NCI-H2107 treated with DMSO at 0.1 percent for 48 hours (cell line): ENCODE data around the gene MRTFA.
"Not testable (repeated sequence)": the region's sequence is repeated elsewhere in the genome, so short reads cannot be mapped to it uniquely, and the experiment has no call there.

Experiments
- DNase-seq: peaks from one replicate; lab custom pipeline; 2025; ENCODE audit not compliant: unreplicated experiment; lab: John Stamatoyannopoulos, UW

The MRTFA gene

DNA sequence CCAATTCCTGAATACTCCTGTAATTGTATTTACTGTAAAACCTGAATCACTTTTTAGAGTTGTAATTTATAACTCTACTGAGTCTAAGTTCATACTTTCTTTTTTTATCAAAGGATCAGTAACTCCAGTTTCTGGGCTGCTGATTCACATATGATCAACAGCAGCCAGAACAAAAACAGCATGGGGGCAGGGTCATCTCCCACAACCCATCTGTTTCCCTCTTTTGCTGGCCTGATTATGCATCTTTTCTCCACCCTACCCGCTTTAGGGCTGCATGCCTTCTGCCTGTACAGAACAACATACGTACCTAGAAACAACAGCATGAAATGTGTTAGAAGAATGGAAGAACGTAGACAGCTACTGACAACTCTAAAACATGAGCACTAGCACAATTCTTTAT is 76.0 kb downstream of the MRTFA start:
- DNase-seq: no peak

DNA sequence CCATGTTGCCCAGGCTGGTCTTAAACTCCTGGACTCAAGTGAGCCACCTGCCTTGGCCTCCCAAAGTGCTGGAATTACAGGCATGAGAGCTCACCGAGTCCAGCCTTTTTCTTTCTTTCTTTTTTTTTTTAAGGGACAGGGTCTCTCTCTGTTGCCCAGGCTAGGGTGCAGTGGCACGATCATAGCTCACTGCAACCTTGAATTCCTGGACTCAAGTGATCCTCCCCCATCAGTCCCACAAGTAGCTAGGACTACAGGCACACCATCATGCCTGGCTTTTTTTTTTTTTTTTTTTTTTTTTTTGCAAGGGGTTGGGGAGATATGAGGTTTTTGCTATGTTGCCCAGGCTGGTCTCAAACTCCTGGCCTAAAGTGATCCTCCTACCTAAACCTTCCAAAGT is 78.5 kb downstream of the MRTFA start:
- DNase-seq: no peak

DNA sequence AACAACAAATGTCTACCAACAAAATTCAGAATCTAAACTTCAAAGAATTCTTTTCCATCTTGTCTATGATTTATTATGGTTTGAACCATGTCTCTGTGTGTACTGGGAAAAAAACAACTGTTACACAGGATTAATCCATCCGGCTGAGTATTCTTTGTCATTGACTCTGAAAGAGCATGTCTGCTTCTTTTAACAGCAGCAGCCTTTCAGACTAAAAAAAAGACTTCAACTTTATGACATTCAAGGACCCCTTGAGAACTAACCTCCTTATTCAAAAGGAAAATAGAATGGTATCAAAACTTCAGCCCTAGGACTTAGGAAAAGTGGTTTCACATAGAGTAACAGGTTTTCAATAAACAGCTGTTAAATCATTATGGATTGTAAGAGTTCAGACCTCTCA is 79.9 kb downstream of the MRTFA start:
- DNase-seq: no peak

DNA sequence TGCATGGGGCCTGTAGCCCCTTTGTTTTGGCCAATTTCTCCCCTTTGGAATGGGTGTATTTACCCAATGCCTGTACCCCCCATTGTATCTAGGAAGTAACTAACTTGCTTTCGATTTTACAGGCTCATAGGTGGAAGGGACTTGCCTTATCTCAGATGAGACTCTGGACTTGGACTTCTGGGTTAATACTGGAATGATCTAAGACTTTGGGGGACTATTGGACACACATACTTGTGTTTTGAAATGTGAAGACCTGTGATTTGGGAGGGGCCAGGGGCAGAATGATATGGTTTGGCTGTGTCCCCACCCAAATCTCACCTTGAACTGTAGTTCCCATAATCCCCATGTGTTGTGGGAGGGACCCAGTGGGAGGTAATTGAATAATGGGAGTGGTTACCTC is 82.5 kb downstream of the MRTFA start:
- DNase-seq: not testable (repeated sequence)

DNA sequence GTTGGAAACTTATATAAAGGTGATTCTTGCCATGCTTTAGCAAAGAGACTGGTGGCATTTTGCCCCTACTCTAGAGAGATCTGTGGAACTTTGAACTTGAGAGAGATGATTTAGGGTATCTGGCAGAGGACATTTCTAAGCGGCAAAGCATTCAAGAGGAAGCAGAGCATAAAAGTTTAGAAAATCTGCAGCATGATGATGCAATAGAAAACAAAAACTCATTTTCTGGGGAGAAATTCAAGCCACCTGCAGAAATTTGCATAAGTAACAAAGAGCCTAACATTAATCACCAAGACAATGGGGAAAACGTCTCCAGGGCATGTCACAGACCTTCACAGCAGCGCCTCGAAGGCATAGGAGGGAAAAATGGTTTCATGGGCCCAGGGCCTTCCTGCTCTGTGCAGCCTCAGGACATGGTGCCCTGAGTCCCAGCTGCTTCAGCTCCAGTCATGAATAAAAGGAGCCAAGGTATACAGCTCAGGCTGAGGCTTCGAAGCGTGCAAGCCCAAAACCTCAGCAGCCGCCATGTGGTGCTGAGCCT is 83.4 kb downstream of the MRTFA start:
- DNase-seq: no peak

DNA sequence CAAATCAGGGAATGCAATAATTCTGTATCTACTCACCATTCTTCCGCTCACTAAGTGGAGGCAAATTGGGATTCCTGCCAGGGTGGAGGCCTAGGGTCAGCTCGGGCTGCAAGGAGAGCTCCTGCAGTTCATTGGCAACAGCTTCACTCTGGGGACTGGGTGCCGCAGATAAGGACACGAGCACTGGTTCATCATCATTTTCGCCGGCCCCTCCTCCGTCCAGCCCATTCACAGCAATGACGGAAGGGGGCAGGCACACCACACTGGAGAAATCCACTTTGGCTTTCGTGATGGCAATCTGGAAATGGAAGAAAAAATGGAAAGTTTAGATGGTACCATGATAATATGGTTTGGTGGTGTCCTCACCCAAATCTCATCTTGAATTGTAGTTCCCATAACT is 84.4 kb downstream of the MRTFA start:
- no peak for DNase-seq

DNA sequence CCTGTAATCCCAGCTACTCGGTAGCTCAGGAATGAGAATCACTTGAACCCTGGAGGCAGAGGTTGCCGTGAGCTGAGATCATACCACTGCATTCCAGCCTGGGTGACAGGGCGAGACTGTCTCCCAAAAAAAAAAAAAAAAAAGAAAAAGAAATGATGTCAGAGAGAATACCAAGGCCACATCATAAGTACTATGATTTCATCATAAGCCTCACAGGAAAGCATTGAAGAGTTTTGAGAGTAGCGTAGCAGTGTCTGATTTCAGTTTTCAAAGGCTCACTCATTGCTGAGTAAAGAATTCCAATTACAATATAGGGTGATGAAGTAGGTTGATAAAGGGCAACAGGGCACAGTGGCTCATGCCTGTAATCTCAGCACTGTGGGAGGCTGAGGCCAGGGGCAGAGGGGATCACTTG is 88.8 kb downstream of the MRTFA start:
- DNase-seq: no peak

DNA sequence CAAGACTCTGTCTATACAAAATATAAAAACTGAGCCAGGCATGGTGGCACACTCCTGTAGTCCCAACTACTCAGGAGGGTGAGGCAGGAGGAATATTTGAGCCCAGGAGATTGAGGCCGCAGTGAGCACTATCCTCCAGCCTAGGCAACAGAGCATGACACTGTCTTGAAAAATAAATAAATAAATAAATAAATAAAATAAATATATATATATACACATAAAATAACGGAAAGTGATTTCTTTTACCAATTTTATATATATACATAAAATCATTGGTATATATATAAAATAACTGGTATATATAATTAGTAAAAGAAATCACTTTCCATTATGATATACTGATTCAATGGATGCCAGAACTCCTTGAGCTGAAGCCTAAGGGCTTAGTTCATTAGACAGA is 91.8 kb downstream of the MRTFA start:
- DNase-seq: no peak

DNA sequence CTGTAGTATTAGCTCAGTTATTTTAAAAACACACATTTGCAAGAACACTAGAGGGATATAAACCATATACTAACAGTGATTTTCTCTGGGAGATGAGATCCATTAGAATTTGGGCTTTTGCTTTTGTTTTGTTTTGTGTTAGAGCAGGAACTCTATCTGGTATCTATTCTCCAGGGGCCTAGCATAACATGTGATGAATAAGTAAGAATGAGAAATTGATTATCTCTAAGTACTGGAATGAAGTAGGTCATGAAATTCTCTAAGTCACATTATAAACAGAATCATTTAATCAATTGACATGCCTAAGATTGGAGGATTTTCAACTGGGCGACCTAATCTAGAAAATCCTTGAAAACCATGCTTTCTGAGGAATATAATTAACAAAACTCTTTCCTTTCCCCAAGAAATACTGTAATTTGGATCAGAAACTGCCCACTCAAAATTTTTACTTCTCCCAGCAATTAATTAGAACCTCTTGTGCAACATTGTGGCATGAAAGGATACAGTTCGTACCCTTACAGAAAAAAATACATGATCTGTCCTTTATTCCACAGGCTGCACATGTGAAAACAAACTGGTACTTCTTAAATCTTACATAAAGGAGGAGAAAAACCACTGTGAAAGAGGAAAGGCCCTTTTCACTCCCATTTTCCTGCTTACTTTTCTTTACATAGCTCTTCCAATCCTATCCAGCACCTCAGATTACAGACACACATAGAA is 93.5 kb downstream of the MRTFA start:
- DNase-seq: no peak

DNA sequence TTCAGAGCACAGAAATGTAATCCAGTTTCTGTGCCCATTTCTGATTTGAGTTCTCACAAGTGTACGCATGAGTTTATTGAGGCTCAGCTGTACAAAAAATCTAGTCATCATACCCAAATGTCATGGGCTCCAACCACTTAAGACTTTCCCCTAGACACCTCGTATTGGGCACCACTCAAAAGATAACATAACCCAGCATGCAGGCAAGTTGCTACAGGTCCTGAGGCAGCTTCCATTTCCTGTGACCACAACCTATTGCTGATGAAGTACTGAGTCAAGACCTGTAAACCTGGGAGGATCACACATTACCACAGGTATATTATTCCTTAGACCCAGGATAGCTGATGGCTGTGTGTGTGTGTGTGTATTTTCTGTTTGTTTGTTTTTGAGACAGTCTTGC is 95.2 kb downstream of the MRTFA start:
- no peak for DNase-seq

DNA sequence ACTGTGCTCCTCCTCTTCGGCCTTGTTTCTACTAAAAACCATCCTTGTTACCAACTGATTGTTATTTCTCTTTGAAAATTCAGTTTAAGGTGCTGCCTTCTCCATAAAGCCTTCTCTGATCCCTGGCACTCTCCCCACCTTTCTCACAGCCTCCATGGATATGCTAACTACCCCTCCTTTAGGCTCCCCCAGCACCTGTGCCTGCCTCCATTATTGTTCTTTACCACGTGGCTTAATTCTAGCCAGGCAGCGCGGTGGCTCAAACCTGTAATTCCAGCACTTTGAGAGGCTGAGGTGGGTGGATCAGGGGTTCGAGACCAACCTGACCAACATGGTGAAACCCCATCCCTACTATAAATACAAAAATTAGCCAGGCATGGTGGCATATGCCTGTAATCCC is 96.3 kb downstream of the MRTFA start:
- no peak for DNase-seq

DNA sequence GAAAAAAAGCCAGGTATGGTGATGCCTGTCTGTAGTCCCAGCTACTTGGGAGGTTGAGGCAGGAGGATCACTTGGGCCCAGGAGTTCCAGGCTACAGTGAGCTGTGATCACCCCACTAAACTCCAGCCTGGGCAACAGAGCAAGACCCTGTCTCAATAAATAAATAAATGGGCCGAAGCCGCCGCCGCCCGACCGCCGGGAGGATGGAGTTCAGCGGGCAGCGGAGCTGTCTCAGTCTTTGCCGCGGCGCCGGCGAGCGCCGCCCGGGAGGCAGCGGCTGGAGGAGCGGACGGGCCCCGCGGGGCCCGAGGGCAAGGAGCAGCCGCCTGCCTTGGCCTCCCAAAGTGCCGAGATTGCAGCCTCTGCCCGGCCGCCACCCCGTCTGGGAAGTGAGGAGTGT is 100.4 kb downstream of the MRTFA start:
- not testable (repeated sequence) for DNase-seq

DNA sequence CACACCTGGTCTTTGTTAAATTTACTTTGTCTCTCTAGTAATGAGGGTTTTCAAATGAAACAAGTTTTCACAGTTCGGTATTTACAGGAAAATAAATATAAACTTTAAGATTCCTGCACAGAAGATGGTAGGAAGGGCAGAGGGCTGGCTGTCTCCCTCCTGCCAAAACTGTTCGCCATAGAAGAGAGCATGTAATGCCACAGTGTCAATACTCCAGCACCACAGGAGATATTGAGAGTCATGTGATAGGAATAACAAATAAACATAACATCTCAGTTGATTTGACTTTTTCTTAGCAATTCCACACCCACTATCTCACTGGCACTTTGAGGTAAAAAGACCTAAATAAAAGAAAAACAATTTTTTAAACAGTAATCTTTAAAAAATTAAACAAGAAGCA is 100.9 kb downstream of the MRTFA start:
- DNase-seq: no peak

DNA sequence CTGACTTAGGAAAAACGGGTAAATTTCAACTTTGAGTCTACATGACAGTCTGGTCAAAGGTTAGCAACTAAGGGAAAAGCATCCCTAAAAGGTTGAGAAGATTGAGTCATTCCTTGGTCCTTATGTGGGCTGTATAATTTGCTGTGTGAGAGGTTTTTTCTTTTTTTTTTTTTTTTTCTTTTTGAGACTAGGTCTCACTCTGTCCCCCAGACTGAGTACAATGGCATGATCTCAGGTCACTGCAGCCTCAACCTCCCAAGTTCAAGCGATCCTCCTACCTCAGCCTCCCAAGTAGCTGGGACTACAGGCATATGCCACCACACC is 101.4 kb downstream of the MRTFA start:
- no peak for DNase-seq

DNA sequence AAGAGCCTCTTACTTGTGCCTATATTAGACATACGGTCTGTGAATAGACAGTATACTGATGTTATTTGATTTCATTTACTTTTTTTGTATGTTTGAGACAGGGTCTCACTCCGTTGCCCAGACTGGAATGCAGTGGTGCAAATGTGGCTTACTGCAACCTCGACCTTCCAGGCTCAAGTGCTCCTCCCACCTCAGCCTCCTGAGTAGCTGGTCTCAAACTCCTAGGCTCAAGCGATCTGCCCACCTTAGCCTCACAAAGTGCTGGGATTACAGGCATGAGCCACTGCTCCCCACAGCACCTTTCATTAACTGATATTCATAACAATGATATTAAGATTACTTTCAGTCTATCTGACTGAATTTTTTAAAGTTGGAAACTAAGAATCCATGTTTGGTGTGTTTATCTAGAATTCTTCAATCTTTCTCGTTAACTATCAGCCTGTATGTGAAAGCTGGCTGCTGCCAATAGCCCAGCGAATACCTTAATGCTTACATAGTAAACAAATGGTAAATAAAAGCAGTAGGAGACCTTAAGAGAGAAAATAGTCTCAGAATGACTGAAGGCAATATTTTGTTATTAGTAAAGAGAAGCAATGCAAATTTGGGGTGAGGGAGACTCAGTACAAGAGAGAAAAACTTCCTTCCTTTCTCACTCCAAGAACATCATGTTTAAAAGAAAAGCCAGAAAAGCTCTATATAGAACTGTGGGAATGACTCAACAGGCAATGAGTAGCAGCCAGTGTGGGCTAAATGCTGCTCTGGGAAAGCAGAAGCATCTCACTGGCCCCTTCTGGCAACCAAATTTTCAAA is 101.9 kb downstream of the MRTFA start:
- no peak for DNase-seq

DNA sequence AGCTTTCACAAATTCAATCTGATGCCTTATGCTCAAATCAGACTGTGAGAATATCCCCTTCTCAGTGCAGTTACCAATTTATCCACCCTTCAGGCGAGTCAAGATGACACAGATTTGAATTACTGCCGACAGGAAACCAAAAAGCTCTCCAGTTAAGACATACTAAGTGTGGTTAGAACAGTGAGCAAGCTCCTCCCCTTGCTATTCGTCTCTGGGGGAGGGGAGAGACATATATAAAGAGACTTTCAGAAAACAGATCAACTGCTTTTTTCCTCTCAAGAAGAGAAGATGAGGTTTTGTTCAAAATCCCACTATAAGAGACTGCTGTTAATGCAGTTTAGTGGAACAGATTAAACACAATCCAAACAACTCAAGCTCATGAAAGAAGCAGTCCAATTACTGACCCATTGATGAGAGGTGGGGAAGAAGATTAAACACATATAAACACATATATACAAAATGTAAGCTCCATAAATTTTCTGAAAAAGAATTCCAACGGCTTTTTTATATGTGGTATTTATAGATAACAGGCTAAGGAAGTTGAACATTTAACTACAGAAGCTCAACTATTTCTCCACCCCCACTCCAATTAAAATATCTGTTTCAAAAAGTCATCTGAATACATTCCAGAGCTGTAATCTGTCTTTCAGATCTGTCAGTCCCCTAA is 102.7 kb downstream of the MRTFA start:
- no peak for DNase-seq

DNA sequence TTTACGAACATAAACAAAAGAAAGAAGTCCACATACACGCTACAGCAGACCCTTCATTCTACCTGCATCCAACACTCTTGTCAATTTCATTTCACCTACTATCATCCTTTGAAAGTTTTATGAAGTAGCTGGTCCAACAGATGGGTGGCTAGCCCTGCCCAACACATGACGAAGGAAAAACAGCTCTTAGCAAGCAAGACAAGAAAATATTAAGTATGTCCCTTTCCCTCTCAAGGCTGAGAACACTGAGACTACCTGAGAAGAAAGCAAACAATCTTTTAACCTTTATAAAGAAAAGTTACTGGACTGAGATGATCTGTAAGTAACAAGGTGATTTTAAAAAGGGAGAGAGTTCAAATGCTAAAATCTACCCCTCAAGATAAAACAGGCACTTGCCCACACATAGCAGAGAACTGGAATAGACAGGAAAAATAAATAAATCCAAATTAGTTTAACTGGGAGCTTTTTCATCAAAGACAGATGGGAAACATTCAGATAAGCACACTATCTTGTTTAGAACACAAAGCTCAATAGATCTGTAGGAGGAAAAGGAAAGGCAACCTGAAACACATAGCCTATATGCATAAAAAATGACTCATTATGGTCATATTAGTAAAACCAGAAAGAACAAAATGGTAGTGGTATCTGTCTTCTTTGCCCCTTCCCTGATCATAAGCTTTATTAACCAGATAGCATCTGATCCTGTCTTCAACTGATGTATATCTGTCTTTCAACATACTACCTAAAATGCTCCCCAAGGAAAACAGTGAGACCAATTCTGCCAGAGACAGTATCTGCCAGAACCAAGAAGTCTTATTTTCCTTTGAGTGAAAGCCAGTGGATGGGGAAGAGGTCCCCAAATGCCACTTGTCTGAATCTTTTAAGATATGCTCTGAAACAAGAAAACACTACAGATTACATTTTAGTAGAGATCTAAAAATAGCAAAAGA is 104.3 kb downstream of the MRTFA start:
- DNase-seq: no peak

DNA sequence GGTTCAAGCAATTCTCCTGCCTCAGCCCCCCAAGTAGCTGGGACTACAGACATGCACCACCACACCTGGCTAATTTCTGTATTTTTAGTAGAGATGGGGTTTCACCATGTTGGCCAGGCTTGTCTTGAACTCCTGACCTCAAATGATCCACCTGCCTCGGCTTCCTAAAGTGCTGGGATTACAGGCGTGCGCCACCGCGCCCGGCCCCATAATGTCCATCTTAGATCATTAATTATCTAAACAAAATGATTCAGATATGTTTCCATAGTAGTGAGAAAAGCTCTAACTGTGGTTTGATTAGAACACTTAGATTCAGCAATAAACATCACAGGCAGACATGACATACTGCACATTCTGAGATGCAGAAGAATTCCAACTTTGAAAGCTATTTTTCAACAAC is 106.1 kb downstream of the MRTFA start:
- DNase-seq: not testable (repeated sequence)

DNA sequence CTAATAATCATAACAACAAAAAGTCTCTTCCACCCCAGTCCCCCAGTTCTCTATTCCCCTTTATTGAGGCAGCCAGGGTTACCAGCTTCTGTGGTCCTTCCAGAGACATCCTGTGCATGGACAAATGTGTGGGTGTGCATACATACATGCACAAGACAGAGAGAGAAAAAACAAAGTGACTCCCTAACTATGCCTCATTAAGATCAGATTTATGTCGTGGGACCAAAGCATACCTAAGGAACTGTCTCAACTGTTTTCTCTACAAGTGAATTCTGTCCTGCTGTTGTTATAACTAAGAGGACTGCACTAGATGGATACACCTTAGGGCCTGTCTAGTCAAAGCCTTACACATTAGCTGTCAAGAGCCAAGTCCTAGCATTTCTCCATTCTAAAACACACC is 106.7 kb downstream of the MRTFA start:
- no peak for DNase-seq

DNA sequence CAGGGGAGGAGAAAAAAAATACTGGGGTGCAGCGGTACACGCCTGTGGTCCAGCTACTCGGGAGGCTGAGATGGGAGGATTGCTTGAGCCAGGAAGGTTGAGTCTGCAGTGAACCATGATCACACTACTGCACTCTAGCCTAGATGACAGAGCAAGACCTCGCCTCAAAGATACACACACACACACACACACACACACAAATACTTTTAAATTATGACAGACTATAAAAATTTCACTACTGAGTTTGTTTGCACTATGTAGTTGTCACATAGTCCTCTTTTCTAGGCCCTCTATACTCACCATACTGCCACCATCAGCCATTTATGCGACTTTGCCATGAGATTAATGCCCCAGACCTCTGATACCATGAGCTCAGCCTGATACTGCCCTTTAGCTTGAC is 109.6 kb downstream of the MRTFA start:
- no peak for DNase-seq
